GM18858 (cell line): ENCODE data around the gene REN.

ENCODE experiments used
- ATAC-seq: cut with Tn5 transposase; IDR thresholded peaks from one replicate; pipeline ENCODE4 v1.9.1; 2021; ENCODE audit not compliant: unreplicated experiment

REN gene

DNA sequence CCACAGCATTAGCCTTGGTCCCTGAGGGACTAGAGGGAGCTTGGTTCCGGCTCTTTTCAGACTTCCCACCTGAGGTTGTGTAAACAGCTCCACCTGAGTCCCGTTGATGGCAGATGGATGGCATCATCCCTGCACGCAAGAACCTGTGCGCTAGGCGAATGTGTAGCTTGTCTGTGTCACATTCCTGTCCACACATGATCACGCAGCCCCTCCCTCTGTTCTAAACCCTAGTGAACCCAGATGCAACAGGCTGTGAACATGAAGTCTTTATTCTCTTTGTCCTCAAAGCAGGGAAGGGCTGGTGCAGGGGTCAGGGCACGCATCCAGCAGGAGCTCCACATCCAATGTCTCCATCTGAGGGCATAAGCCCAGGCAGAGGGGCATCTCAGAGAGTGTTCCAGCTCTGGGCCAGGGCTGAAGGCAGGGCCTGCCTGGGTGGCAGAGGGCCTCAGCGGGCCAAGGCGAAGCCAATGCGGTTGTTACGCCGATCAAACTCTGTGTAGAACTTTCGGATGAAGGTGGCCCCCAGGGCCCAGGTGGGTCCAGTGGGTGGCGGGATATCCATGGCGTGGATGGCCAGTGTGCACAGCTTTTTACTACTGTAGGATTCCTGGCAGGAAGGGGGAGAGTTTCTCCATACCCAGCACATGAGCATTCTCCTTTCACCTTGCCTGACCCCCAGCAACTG is 11.4 kb downstream of the REN start:
- no peak for ATAC-seq

DNA sequence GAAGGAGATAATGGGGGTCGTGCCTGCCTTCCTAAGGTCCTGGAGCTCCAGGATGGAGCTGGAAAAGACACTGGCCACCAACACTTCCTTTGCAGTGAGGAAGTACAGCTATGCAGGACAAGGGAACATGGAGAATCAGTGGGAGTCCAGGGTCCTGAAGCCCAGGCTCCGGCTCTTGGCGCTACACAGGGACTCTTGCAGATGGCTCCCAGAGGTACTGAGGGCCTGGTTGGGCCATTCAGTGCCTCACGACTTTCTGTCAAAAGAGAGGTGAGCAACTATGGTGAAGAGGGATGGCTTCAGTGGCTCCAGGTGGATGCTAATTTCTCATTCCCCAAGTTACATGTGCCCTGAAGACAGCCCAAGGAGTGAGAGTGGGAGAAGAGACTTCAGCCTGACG is 12.5 kb downstream of the REN start:
- ATAC-seq: no peak

DNA sequence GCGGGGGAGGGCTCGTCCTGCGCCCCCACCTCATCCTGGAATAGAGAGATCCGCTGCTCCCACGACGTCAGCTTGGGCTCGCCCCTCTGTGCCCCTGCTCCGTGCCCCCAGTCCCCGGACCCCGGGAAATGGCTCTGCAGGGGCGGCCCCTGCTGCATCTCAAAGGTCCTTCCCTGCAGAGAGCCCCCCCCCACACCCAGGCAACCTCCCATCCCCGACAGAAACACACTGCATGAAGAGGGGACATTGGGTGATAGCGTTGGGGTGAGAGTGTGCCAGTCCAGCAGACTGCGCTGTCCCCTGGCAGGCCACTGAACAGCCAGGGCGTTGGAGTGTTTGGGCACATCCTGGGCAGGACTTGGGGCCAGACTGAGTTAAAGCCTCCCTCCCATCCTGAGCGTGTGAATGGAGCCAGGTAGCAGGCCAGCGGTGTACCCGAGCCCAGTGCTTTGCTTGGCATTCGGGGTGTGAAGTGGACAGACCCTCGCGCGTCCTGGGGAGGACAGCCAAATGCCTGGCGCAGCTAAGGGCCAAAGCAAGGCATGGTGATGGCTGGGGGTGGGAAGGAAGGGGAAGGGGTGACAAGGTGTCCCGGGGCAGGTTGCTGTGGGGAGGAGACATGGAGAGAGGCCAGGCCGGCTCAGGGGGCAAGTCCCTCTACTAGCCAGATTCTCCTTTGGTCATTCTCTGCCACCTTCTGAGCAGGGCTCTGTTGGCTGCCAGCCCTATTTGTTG is 13.7 kb downstream of the REN start:
- ATAC-seq: no peak

DNA sequence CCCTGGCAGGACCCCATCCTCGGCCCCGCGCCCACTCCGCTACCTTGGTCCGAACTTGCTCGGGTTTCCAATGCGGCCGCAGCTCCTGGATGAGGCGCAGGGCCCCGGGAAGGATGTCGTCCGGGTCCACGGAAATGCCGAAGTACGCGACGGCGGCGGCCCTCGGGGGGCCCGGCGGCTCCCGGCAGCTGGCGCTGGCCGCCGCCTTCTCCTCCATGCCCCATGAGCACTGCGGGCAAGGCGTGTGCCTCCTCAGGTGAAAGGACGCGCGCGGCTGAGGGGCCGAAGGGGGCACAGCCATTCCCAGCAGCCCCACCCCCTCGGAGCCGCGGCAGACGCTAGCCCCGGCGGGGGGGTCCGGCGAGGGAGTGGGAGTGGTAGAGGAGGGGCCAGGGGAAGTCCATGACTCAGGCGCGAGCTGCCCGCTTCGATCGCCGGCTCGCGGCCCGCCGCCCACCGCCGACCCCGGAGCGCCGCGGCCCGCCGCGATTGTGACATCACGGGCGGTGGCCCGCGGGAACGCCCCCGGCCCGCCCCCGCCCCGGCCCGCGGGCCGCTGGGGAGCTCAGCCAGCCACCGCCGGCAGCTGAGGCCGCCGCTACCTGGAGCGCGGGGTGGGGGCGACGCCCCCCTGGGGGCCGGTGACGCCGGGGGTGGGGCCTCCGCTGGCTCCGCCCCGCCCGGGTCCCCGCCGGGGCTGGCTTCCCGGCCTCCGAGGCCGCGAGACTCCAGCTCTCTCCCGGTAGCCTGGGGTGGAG is 14.4 kb downstream of the REN start, which contains the start of gene ETNK2:
Gene ETNK2 (minus strand): TSS at position 493 of the 758 bp plus-strand sequence. CDS start 192 bp downstream, at position 301.
- ATAC-seq: no peak

DNA sequence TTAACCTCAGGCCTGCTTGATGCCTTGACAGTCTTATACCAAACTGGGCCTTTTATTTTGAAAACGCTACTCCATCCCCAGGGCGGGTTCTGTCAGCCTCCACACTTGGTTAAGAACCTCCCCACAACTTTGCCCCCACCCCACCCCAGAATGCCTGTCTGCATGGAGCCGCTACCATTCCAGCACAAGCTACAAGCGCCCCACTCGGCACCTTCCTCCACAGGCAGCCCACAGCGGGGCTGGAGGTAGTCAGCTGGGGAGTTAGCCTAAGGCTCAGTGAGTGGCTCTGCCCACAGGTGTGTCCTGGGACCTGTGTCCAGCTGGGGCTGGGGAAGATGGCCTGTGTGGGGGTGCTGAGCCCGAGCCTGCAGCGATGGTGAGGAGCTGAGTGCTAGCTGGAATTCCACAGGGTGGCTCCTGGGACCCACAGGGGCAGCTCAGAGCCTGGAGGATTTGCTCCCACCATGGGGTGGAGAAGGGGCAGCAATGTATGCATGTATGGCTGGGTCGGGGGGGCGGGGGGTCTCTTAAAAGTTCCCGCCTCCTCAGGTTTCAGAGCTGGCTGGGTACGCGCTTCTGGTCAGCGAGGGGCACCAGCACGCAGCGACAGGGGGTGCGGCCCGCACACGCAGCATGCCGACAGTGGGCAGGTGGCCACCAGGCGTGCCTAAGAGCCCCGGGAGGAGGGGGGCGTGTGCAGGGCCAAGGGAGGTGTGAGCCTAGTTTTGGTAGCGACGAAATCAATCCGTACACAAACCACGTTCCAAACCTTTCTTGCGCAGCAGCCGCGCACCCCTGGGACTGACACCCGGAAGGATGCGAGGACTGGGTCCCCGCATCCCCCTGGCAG is 15.2 kb downstream of the REN start:
- ATAC-seq: no peak

DNA sequence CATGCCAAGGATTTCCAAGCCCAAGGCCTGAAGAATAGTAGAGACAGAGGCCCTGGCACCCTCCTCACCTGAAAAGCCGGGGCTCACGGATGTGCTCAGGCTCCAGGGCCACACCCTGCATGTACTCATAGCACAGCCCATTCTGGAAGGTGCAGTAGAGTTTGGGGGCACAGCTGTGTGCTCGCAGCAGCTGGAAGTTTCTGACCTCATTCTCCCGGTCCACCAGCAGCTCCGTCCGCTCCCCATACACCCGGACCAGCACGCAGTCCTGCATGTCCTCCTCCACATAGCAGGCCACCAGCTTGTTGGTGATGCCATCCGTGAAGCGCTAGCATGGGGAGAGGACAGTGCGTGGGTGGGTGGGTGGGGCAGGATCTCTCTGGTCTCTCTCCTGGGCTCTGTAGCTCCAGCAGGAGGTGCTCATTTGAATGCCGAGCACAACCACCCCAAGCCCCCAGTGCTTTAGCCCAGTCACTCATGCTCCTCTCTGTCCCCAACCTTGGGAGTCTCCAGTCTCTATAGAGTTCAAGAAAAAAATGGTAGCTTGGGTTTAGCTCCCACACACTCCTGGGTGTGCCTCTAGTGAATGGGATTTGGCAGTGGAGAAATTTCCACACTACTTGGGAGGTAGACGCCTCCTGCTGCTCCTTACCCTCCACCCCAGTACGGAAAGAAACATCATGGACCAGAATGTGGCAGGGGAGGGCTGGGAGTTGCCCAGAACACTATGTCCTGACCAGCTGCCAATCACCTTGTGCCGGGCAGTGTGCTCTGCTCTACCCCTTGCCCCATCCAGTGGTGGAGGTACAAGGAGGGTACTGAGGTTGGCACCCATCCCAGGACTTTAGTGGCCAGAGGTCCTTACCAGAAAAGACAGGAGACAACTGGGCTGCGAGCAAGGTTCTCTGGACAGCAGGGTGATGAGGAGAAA is 16.2 kb downstream of the REN start:
- no peak for ATAC-seq

DNA sequence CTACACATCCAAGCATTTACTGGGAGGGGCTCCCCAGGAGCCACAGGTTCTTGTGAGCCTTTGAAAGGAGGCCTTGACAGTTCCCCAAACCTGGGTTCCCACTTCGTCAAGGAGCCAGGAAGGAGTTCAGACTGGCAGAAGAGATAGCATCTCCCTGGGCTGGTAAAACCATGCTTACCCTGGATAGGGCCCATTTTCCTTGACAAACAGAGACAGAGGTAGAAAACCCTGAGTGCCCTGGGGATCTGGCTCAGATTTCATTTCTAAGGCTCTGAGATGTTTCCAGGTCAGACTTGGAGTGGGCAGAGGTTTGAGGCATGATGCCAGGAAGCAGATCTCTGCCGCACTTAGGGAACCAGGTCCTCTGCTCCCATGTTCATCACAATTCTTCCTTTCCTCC is 17.0 kb downstream of the REN start:
- no peak for ATAC-seq

DNA sequence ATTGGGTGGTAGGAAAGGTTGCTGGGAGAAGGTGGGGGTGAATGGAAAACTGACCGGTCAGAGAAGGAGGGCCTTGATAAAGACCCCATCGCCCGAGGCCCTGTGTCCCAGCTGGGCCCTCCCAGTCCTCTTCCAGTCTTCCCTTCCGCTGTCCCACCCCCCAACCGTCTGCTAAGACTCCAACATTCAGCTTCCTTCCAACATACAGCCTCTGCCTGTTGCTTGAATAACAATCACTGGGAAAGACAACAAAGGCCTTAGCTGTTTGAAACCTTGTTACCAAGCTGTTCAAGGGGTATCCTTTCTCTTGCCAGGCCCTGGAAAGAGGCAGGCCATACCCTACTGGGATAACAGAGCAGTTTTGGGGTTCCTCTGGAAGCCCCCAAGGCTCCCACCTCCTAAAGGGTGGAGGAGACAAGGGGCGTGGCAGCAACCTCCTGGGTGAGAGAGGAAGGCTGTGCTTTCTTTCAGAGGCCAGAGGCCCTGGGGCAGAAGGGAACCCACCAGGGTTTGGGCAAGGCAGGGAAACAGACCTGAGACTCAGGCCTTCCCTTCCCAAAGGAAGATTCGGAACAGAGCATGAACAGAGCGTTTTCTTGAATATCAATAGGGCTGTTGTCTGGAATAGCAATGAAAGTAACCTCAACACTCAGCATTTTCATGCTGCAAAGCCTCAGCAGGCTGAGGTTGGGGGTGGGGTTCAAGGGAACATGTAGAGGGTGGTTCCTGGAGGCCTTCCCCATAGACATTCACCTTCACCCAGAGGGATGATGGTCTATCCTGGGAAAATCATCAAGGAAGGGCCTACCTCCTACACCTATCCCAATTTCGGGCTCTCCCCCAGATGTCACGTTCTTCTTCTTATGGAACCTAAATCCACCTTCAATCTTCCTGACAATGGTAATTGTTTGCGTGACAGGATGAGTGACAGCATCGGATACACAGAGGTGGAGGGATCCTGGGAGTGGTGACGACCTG is 18.4 kb downstream of the REN start:
- no peak for ATAC-seq

DNA sequence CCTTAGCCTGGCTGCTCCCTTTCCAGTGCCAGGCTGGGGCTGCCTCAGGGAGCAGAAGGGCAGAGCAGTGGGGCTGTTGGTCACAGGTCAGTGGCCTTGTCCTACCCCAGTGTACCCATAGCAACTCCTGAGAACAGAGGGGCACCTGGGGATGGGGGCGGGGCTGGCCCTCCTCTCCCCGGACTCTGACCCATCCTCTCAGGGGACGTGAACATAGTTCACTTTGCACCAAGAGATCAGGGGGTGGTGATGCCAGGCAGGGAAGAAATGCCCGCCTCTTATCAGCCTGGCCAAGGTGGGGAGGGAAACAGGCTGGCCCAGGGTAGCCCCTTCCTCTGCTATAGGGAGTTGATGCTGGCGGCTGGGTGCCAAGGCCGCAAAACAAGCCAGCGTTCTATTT is 19.2 kb downstream of the REN start:
- ATAC-seq: no peak

DNA sequence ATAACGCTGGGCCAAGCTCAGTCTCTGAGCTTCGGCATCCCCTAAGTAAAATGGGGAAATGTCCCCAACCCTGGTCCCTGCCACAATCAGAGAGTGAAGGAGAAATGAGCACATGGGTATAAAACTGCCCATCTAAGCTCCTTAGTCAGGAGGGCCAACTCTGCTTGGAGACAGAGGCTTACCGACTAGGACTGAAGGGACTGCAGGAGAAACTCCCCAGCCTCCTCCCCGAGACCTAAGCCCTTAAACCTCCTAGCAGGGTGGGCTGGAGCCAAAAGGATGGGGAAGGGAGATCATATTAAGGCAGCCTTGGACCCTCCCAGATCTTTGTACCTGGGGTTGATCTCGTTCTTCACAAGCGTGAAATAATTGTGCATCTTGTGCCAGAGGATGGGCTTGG is 19.8 kb downstream of the REN start:
- no peak for ATAC-seq

DNA sequence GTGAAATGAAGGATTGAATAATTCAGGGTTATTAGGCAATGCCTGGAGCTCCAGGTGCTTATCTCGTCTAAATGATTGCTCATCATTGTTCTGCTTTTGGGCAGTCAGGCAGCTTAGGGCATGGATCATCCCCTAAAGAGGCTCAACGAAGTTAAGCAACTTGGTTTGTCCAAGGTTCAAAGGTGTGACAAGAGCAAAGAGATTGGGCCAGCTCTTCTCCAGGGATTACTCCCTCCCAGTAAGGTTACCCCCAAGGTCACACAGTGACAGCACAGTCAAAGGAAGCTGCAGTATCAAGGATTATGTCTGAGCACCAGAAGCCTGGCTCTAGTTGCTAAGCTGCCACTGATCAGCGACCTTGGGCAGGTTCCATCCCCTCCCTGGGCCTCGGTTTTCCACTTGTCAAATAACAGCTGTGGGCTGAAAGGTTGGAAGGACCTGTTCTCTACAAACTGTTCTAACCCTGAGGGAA is 21.1 kb downstream of the REN start:
- no peak for ATAC-seq

DNA sequence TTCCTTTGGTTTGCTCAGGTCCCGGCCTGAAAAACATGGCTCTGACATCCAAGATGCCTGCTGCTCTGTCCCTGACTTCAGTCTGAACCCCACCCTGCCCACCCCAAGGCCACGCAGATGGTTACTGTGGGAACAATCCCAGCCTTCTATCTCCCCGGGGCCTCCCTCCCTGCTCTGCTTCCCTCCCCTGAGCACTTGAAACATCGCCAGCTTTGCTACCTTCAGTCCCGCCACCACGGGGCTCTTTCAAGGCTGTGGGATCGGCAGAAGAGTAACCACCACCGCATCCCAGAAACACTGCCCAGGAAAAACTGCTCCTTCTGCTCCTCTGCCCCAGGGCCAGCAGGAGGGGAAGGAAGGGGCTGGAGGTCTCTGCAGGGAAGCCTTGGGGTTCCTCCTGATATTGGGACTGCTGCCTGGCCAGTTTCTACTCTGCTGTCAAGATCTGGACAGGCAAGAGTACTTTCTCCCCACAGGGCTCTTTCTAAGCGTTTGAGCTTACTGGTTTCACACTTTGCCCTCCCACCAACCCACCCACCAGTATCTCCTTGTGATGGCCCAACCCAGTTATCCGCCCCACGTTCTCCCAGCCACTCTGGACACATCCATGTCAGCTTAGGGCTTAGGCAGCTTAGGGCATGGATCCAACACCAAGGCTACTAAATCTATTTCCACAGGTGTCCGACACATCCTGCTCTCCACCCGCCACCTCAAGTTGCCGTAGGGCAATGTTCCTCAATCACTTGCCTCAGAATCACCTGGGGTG is 22.7 kb downstream of the REN start:
- ATAC-seq: no peak

DNA sequence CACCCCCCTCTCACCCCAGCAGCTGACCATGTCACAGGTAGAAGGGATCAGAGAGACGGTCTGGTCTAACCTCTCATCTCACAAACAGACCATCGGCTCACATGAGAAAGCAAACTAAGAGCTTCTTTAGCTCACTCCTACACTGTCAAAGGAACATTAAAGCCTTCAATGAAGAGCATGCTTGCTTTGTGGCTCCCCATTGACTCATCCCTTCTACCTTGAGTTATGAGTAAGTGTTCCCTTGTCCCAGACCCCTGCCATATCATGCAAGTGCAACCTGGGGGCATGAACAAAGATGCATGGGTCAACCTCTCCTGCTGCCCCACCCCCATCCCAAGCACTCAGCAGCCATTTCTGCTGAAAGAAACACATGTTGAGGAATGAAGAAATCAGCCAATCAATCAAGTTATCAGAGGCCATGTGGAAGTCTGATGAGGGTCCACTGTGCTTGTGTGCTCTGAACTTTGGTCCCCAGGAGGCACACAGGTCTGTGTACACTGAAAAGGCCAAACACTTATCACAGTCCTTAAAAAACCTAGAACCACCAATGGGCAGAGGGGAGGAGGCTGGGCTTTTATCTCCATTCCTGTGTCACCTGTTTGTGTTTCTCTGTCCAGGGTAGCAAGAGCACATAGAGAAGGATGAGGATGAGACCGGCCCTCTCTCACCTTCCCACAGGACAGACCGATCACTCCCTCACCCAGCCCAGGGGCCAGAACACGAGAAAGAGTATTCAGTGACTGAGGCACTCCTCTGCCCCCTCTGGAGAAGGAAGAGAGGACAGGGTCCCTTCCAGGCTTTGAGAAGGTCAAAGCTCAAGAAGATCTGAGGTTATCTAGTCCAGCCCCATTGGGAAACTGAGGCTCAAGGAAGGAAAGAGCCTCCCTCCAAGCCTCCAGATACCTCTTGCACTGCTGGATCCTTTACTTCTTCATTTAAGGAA is 23.8 kb downstream of the REN start:
- ATAC-seq: no peak

DNA sequence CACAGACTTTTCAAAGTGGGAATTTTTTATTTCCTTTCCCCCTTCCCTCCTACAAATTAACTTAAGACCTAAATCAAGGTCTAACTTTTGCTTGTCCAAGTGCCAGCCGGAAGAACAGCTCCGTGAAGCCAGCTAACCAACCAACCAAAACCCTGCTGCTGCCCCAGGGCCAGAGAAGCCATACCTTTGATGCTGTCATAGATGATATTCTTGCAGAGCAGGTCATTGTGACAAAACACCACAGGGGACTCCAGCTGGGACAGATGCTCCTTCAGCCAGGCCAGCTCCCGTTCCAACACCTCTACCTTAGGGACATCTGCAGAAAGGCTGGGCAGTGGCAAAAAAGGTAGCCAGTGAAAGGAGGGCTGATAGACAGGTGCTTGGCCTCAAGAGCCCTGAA is 25.0 kb downstream of the REN start:
- no peak for ATAC-seq

DNA sequence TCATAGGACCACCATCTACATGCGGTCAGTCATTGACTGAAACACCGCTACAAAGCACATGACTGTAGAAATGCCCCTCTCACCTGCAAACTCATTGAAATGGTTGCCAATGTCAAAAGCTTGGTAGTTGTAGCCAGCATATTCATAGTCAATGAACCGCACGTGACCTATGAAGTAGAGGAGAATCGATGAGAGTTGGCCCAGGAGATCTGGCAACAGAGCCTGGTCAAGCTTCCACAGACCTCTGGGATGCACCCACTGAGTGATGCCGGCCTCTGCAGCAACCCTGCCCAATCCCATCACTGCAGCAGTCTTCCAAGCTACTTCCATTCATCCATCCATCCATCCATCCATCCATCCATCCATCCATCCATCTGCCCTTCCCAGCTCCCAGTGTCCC is 26.2 kb downstream of the REN start:
- no peak for ATAC-seq

DNA sequence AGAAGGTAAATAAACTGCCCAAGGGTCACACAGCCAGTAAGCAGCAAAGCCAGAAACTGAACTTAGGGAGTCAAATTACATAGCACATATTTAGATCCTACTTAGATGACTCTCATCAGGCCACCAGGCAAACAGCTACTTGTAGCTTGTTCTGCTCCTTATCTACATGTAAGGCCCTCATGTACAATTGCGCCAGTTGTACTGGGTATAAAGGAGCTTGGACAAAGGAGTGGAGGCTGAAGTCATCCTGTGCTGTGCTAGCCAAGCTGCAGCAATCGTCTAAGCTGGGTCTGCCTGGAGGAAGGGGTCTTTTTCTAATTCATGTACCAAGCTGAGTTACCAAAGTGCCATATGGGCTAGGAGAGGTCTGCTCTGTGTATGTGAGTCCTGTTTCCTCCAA is 27.0 kb downstream of the REN start:
- no peak for ATAC-seq

DNA sequence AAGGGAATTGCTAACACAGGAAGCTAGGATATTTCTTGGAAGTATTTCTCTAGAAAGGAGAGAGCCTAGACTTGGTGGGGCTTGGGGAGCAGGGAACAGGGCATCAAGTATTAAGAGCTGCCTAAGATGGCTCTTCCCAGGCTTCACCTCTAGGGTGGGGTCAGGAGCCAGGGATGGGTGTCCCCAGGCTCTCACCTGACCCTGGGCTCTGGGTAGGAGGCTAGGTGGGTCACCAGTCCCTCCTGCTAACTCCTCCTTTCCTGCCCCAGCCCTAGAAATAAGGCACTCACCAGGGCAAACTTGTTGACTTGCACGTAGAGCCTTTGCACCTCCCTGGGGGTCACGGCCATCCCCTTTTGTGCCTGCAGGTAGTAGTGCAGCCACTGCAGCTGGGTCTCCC is 29.3 kb downstream of the REN start:
- ATAC-seq: no peak
